ENCODE measurements around the gene COP1. TPM values are rescaled to one million over a fixed set of nuclear protein-coding genes. Genes with fewer than 3 reads are reported as not detected.

Gene COP1
- total and polyA plus RNA-seq, 10 of the 15 experiments (the other 5 are each of a cell fraction or from before 2014, with no cell fraction given), result 17.7 to 49.9 (median 38.7) TPM

DNA sequence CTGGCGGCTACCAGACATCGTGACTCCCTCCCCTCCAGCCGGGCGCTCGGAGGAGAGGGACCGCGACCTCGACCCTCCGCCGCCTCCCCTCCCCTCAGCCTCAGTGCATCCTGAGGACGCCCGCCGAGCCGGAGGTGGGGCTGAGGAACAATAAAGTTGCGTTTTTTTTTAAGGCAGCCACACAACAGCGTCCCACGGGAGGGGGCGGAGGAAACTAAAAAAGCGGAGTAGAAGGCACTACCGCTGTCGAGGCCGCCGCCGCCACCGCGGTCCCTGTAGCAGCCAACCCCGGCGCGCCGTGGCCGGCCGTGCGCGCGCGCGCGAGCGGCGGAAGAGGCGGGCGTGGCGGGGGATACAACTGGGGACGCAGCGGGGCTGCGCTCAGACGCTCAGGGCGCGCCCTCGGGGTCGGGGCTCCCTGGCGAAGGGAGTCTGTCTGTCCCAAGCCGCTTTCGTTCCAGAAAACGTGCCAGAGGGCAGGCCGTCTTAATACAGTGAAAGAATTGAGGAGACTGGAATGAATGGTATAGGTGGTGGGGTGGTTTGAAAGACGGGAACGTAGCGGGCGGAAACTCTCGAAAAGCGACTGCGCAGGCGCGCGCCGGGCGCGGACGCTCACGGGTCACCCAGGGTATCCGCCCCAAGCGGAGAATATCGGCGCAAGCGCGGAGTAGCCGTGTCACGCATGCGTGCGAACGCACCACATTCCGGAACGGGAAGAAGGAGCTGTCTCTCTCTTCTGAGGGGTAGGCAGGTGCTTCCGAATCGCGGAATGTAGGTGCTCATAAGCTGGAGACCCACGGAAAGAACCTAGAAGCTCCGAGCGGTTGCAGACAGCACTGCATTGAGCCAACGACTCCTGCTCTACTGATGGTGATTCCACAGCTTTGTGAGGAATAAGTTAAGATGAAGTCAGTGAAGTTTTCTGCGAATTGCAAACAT is at the start of gene COP1 (continued):
- TF ChIP-seq, protein P1, sequence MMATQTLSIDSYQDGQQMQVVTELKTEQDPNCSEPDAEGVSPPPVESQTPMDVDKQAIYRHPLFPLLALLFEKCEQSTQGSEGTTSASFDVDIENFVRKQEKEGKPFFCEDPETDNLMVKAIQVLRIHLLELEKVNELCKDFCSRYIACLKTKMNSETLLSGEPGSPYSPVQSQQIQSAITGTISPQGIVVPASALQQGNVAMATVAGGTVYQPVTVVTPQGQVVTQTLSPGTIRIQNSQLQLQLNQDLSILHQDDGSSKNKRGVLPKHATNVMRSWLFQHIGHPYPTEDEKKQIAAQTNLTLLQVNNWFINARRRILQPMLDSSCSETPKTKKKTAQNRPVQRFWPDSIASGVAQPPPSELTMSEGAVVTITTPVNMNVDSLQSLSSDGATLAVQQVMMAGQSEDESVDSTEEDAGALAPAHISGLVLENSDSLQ (IDR thresholded peaks at IDR 0.05), result peak; percentile 74; the same call in 1 of the 2 replicates
- TF ChIP-seq LARP7 (IDR thresholded peaks at IDR 0.05) (peak; percentile 39; the same call in 1 of the 2 replicates), BMI1 (IDR thresholded peaks at IDR 0.05; ENCODE audit: borderline replicate concordance) (no peak), RELA (IDR thresholded peaks at IDR 0.05; ENCODE audit: borderline replicate concordance, partially characterized antibody) (peak; percentile 76), SP1 (IDR thresholded peaks at IDR 0.05; ENCODE audit: low read depth, low read length) (no peak), RAD51 (IDR thresholded peaks at IDR 0.05) (no peak), ESRRA (IDR thresholded peaks at IDR 0.05; ENCODE audit: low read length) (no peak; the same call in 1 of the 2 replicates), NR2C1 (IDR thresholded peaks at IDR 0.05) (peak; percentile 33; the same call in 1 of the 2 replicates), MXI1 (IDR thresholded peaks at IDR 0.05; ENCODE audit: low read depth, low read length) (peak; percentile 78), SMAD1 (IDR thresholded peaks at IDR 0.05; ENCODE audit: low read depth, partially characterized antibody) (no peak), GABPA (IDR thresholded peaks at IDR 0.05; ENCODE audit: low read depth) (peak; percentile 63), TAF1 (IDR thresholded peaks at IDR 0.05; ENCODE audit: borderline replicate concordance, low read depth, low read length) (peak; percentile 72), HDAC2 (IDR thresholded peaks at IDR 0.05) (no peak), BACH1 (IDR thresholded peaks at IDR 0.05; ENCODE audit: borderline replicate concordance) (0 out of 2 replicates have a peak, but pooled peaks have one; percentile 57), EED (IDR thresholded peaks at IDR 0.05; ENCODE audit: low read depth) (peak; percentile 68), ZSCAN29 (IDR thresholded peaks at IDR 0.05) (peak; percentile 40; the same call in 1 of the 2 replicates), YY1 (IDR thresholded peaks at IDR 0.05; ENCODE audit: low read depth, low read length) (peak; percentile 36; the same call in 1 of the 2 replicates), MYB (IDR thresholded peaks at IDR 0.05; ENCODE audit: borderline replicate concordance, low read depth, low read length) (no peak)
- TF ChIP-seq, protein P2, sequence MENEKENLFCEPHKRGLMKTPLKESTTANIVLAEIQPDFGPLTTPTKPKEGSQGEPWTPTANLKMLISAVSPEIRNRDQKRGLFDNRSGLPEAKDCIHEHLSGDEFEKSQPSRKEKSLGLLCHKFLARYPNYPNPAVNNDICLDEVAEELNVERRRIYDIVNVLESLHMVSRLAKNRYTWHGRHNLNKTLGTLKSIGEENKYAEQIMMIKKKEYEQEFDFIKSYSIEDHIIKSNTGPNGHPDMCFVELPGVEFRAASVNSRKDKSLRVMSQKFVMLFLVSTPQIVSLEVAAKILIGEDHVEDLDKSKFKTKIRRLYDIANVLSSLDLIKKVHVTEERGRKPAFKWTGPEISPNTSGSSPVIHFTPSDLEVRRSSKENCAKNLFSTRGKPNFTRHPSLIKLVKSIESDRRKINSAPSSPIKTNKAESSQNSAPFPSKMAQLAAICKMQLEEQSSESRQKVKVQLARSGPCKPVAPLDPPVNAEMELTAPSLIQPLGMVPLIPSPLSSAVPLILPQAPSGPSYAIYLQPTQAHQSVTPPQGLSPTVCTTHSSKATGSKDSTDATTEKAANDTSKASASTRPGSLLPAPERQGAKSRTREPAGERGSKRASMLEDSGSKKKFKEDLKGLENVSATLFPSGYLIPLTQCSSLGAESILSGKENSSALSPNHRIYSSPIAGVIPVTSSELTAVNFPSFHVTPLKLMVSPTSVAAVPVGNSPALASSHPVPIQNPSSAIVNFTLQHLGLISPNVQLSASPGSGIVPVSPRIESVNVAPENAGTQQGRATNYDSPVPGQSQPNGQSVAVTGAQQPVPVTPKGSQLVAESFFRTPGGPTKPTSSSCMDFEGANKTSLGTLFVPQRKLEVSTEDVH (IDR thresholded peaks at IDR 0.05; ENCODE audit: low read depth, partially characterized antibody), result no peak
- TF ChIP-seq, protein P3, sequence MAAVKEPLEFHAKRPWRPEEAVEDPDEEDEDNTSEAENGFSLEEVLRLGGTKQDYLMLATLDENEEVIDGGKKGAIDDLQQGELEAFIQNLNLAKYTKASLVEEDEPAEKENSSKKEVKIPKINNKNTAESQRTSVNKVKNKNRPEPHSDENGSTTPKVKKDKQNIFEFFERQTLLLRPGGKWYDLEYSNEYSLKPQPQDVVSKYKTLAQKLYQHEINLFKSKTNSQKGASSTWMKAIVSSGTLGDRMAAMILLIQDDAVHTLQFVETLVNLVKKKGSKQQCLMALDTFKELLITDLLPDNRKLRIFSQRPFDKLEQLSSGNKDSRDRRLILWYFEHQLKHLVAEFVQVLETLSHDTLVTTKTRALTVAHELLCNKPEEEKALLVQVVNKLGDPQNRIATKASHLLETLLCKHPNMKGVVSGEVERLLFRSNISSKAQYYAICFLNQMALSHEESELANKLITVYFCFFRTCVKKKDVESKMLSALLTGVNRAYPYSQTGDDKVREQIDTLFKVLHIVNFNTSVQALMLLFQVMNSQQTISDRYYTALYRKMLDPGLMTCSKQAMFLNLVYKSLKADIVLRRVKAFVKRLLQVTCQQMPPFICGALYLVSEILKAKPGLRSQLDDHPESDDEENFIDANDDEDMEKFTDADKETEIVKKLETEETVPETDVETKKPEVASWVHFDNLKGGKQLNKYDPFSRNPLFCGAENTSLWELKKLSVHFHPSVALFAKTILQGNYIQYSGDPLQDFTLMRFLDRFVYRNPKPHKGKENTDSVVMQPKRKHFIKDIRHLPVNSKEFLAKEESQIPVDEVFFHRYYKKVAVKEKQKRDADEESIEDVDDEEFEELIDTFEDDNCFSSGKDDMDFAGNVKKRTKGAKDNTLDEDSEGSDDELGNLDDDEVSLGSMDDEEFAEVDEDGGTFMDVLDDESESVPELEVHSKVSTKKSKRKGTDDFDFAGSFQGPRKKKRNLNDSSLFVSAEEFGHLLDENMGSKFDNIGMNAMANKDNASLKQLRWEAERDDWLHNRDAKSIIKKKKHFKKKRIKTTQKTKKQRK (IDR thresholded peaks at IDR 0.05; ENCODE audit: low read depth, low read length), result no peak
- TF ChIP-seq, protein P4, sequence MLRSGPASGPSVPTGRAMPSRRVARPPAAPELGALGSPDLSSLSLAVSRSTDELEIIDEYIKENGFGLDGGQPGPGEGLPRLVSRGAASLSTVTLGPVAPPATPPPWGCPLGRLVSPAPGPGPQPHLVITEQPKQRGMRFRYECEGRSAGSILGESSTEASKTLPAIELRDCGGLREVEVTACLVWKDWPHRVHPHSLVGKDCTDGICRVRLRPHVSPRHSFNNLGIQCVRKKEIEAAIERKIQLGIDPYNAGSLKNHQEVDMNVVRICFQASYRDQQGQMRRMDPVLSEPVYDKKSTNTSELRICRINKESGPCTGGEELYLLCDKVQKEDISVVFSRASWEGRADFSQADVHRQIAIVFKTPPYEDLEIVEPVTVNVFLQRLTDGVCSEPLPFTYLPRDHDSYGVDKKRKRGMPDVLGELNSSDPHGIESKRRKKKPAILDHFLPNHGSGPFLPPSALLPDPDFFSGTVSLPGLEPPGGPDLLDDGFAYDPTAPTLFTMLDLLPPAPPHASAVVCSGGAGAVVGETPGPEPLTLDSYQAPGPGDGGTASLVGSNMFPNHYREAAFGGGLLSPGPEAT (IDR thresholded peaks at IDR 0.05; ENCODE audit: low read depth), result peak; percentile 32; the same call in 1 of the 2 replicates
